Ishikawa (cell line): ENCODE results near the gene COMMD10.

Experiments
- CEBPB ChIP-seq: IDR thresholded peaks from 2 replicates; pipeline ENCODE4 v1.6.1; 2012
- CREB1 ChIP-seq: IDR thresholded peaks from 2 replicates; pipeline ENCODE4 v1.6.1; 2012; ENCODE audit warnings: low read depth
- EGR1 ChIP-seq: IDR thresholded peaks from 2 replicates; pipeline ENCODE4 v1.6.1; 2012
- EP300 ChIP-seq: IDR thresholded peaks from 2 replicates; pipeline ENCODE4 v1.6.1; 2012; ENCODE audit warnings: borderline replicate concordance
- FOXM1 ChIP-seq: IDR thresholded peaks from 2 replicates; pipeline ENCODE4 v1.6.1; 2012; ENCODE audit warnings: low read depth, borderline replicate concordance
- NFIC ChIP-seq: IDR thresholded peaks from 2 replicates; pipeline ENCODE4 v1.6.1; 2012
- RAD21 ChIP-seq: IDR thresholded peaks from 2 replicates; pipeline ENCODE4 v1.6.1; 2012; ENCODE audit warnings: low read depth
- TAF1 ChIP-seq: IDR thresholded peaks from 2 replicates; pipeline ENCODE4 v1.6.1; 2012; ENCODE audit warnings: low read depth, mild to moderate bottlenecking
- TCF12 ChIP-seq: IDR thresholded peaks from 2 replicates; pipeline ENCODE4 v1.6.1; 2012; ENCODE audit warnings: low read depth
- TEAD4 ChIP-seq: IDR thresholded peaks from 2 replicates; pipeline ENCODE4 v1.6.1; 2012
- YY1 ChIP-seq: IDR thresholded peaks from 2 replicates; pipeline ENCODE4 v1.6.1; 2012; ENCODE audit warnings: low read depth
- ZBTB7A ChIP-seq: IDR thresholded peaks from 2 replicates; pipeline ENCODE4 v1.6.1; 2012; ENCODE audit warnings: low read depth
- TF ChIP-seq, protein P1 (sequence below): IDR thresholded peaks from 2 replicates; pipeline ENCODE4 v1.6.1; 2012
- TF ChIP-seq, protein P2 (sequence below): IDR thresholded peaks from 2 replicates; pipeline ENCODE4 v1.6.1; 2012
- TF ChIP-seq, protein P3 (sequence below): IDR thresholded peaks from 2 replicates; pipeline ENCODE4 v1.6.1; 2012; ENCODE audit warnings: low read depth, mild to moderate bottlenecking

Gene COMMD10

DNA sequence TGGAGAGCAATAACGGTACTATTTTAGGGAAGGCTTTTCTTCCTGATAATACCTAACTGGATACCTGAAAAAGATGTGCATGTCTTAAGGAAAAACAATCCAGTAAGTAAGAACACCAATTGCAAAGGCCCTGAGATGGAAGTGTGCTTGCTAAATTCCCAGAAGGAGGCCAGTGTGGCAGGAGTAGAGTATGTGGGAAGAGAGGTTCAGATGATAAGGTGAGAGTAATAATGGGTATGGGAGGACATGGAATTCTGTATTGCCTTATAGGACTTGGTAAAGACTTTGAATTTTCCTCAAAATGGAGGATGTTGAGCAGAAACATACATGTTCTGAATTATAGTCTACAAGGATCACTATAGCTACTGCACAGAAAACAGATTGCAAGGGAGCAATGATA, 89.3 kb downstream of the COMMD10 start:
- TF ChIP-seq EGR1: no peak

DNA sequence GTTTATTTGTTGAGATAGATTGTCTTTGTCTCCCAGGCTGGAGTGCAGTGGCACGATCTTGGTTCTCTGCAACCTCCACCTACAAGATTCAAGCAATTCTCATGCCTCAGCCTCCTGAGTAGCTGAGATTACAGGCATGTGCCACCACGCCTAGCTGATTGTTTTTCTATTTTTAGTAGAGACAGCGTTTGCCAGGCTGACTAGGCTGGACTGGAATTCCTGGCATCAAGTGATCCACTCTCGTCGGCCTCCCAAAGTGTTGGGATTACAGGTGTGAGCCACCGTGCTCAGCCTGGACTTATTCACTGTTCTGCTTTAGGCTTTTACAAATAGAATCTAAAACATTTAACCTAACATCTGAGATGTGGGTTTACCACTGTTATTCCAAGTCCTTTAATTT, 91.3 kb downstream of the COMMD10 start:
- TF ChIP-seq FOXM1 (no peak), RAD21 (no peak), CREB1 (no peak), EP300 (no peak), CEBPB (no peak), TAF1 (no peak), NFIC (no peak), ZBTB7A (no peak), YY1 (no peak), EGR1 (no peak)
- TF ChIP-seq, protein P1, sequence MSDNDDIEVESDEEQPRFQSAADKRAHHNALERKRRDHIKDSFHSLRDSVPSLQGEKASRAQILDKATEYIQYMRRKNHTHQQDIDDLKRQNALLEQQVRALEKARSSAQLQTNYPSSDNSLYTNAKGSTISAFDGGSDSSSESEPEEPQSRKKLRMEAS: no peak
- TF ChIP-seq, protein P2, sequence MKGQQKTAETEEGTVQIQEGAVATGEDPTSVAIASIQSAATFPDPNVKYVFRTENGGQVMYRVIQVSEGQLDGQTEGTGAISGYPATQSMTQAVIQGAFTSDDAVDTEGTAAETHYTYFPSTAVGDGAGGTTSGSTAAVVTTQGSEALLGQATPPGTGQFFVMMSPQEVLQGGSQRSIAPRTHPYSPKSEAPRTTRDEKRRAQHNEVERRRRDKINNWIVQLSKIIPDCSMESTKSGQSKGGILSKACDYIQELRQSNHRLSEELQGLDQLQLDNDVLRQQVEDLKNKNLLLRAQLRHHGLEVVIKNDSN: no peak

DNA sequence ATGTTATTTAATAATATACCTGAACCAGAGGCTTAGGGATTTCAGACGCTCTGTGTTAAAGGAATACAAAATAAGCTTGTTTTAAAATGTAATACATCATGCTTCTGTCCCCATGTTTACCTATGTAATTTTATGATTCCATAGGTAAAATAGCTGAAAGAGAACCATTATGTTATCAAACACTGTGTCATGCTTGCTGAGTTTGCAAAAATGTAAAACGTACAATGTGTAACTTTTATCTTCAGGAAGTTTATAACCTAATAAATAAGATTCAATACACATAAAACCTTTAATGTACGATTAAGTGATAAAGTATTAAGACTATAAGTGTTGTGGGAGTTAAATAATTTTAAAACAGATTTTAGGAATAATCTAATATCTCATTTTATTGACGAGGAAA, 94.1 kb downstream of the COMMD10 start:
- TF ChIP-seq TAF1 (no peak), YY1 (no peak), EGR1 (no peak), TEAD4 (no peak), NFIC (no peak), FOXM1 (no peak), CREB1 (no peak), ZBTB7A (no peak), RAD21 (no peak), TCF12 (no peak), CEBPB (no peak), EP300 (no peak)
- TF ChIP-seq, protein P3, sequence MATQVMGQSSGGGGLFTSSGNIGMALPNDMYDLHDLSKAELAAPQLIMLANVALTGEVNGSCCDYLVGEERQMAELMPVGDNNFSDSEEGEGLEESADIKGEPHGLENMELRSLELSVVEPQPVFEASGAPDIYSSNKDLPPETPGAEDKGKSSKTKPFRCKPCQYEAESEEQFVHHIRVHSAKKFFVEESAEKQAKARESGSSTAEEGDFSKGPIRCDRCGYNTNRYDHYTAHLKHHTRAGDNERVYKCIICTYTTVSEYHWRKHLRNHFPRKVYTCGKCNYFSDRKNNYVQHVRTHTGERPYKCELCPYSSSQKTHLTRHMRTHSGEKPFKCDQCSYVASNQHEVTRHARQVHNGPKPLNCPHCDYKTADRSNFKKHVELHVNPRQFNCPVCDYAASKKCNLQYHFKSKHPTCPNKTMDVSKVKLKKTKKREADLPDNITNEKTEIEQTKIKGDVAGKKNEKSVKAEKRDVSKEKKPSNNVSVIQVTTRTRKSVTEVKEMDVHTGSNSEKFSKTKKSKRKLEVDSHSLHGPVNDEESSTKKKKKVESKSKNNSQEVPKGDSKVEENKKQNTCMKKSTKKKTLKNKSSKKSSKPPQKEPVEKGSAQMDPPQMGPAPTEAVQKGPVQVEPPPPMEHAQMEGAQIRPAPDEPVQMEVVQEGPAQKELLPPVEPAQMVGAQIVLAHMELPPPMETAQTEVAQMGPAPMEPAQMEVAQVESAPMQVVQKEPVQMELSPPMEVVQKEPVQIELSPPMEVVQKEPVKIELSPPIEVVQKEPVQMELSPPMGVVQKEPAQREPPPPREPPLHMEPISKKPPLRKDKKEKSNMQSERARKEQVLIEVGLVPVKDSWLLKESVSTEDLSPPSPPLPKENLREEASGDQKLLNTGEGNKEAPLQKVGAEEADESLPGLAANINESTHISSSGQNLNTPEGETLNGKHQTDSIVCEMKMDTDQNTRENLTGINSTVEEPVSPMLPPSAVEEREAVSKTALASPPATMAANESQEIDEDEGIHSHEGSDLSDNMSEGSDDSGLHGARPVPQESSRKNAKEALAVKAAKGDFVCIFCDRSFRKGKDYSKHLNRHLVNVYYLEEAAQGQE: no peak
- TF ChIP-seq, protein P2: no peak
- TF ChIP-seq, protein P1: no peak

DNA sequence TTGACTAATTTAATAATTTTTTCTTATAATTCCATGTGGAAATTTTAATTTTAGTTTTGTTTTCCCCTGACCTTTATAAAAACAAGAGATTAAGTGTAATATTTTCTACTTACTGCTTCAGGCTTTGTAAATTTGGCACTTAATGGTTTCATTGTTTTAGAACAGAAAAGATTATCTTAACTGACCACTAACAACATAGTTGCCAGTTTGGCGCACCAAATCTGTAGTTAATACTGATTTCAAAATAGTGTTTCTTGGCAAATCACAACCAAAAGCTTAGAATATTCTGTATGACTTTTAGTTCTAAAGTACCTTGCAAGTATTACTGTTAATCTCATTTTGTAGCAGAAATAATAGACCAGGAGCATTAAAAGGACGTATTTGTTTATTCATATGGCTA, 124.3 kb downstream of the COMMD10 start:
- TF ChIP-seq FOXM1 (no peak), EP300 (no peak), ZBTB7A (no peak), TCF12 (no peak), YY1 (no peak), CEBPB (no peak), RAD21 (no peak), CREB1 (no peak), TEAD4 (no peak), EGR1 (no peak), TAF1 (no peak), NFIC (no peak)
- TF ChIP-seq, protein P3: no peak
- TF ChIP-seq, protein P1: no peak
- TF ChIP-seq, protein P2: no peak

DNA sequence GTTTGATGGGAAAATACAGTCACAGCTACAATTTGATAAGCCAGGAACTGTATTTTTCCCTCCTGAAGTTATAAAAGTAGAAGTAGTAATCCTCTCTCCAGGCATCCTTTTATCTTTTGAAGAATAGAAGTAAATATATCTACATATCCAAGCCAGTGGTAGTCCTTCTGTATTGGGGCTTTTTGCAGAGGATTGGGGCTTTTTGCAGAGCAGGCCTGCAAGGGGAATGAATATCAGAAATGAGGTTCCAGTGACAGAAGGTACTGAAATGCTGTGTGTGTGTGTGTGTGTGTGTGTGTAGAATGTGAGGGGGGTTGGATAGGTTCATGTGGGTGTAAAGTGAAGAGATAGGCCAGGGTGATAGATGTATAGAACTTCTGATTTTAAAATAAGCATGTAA, 127.4 kb downstream of the COMMD10 start:
- no peak for TF ChIP-seq TAF1
- TF ChIP-seq ZBTB7A: no peak
- no peak for TF ChIP-seq NFIC
- no peak for TF ChIP-seq FOXM1
- TF ChIP-seq, protein P1: no peak
- TF ChIP-seq, protein P2: no peak
- no peak for TF ChIP-seq TEAD4
- no peak for TF ChIP-seq YY1
- TF ChIP-seq CREB1: no peak
- no peak for TF ChIP-seq EP300
- TF ChIP-seq CEBPB: no peak
- TF ChIP-seq, protein P3: no peak
- no peak for TF ChIP-seq TCF12
- no peak for TF ChIP-seq EGR1
- no peak for TF ChIP-seq RAD21
